ENCODE data around the gene GPR146.

The GPR146 gene

DNA sequence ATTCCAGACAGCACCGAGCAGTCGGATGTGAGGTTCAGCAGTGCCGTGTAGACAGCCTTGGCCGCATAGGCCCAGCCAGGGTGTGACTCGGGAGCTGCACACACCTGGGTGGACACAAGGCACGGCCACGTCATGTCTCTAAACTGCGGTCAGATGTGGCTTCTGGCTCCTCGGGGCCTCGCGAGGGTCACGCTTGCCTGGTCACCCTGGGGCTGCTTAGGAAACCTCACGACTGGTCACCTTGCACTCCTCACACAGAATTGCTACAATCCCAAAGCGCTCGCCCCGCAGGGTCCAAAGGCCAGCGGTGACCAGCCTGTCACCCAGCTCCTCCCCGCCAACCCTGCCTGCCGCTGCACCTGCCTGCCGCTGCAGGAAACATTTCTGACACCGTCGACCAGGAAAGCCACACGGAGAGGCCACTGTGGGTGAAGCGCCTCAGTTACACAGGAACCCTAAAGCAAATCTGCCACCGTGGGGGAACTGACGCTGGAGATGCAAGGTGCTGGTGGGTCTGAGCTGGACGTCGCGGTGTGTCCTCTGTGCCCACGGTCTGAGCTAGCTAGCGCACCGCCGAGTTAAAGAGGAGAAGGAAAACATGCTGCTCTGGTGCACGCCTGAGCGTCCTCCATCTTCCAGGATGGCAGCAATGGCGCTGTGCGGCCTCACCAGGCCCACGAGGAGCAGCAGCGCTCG, 48.6 kb downstream of the GPR146 start:
- Histone ChIP-seq H3F3A (ENCODE audit: insufficient read depth) (no peaks in the 10 kb centered on the region), H3K9me2 (replicated peaks; ENCODE audit: insufficient read depth, low read length) (no peaks in the 10 kb centered on the region), H3K27me3 (ENCODE audit: low read length) (no peaks in the 10 kb centered on the region), H3K4me2 (ENCODE audit: low read depth, low read length, poor library complexity, severe bottlenecking) (no peak overlapping the region), H3K4me3 (ENCODE audit: insufficient read depth, low read length, poor library complexity, severe bottlenecking) (no peak overlapping the region), H4K20me1 (ENCODE audit: low read depth, low read length) (no peaks in the 10 kb centered on the region), H3K79me2 (ENCODE audit: insufficient read depth, low read length) (no peaks in the 10 kb centered on the region), H3K36me3 (ENCODE audit: low read length) (no peaks in the 10 kb centered on the region), H2AFZ (ENCODE audit: low read depth, low read length, severe bottlenecking) (no peak overlapping the region), H3K9ac (ENCODE audit: low read length) (no peak overlapping the region), H3K27ac (ENCODE audit: low read depth, low read length) (no peak overlapping the region), H3K9me3 (ENCODE audit: insufficient read depth, low read length) (no peaks in the 10 kb centered on the region)
- no peak for TF ChIP-seq CTCF (IDR thresholded peaks at IDR 0.05; ENCODE audit: insufficient read depth, low read length, poor library complexity, severe bottlenecking)
- no peak for TF ChIP-seq EZH2phosphoT487 (conservative IDR thresholded peaks at IDR 0.05; ENCODE audit: low read length)

DNA sequence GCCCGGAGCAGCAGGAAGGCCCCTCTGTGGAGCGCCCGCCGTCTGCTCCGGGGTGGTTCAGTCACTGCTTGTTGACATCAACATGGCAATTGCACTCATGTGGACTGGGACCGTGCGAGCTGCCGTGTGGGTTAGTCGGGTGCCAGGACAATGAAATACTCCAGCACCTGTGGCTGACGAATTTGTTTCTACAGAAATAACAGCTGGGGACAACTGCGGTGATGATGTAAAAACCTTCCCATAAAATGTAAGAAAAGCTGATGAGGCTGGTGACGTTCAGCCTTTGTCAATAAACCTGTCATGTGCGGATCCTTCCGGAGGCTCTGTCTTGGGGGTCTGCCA, 49.1 kb downstream of the GPR146 start:
- Histone ChIP-seq H3K27ac (ENCODE audit: low read depth, low read length) (no peak overlapping the region), H3F3A (ENCODE audit: insufficient read depth) (no peaks in the 10 kb centered on the region), H3K79me2 (ENCODE audit: insufficient read depth, low read length) (no peaks in the 10 kb centered on the region), H2AFZ (ENCODE audit: low read depth, low read length, severe bottlenecking) (no peak overlapping the region), H3K27me3 (ENCODE audit: low read length) (no peaks in the 10 kb centered on the region), H3K4me3 (ENCODE audit: insufficient read depth, low read length, poor library complexity, severe bottlenecking) (no peak overlapping the region), H4K20me1 (ENCODE audit: low read depth, low read length) (no peaks in the 10 kb centered on the region), H3K9me3 (ENCODE audit: insufficient read depth, low read length) (no peaks in the 10 kb centered on the region), H3K36me3 (ENCODE audit: low read length) (no peaks in the 10 kb centered on the region), H3K4me2 (ENCODE audit: low read depth, low read length, poor library complexity, severe bottlenecking) (no peak overlapping the region), H3K9ac (ENCODE audit: low read length) (no peak overlapping the region), H3K9me2 (replicated peaks; ENCODE audit: insufficient read depth, low read length) (no peaks in the 10 kb centered on the region)
- no peak for TF ChIP-seq EZH2phosphoT487 (conservative IDR thresholded peaks at IDR 0.05; ENCODE audit: low read length)
- no peak for TF ChIP-seq CTCF (IDR thresholded peaks at IDR 0.05; ENCODE audit: insufficient read depth, low read length, poor library complexity, severe bottlenecking)

DNA sequence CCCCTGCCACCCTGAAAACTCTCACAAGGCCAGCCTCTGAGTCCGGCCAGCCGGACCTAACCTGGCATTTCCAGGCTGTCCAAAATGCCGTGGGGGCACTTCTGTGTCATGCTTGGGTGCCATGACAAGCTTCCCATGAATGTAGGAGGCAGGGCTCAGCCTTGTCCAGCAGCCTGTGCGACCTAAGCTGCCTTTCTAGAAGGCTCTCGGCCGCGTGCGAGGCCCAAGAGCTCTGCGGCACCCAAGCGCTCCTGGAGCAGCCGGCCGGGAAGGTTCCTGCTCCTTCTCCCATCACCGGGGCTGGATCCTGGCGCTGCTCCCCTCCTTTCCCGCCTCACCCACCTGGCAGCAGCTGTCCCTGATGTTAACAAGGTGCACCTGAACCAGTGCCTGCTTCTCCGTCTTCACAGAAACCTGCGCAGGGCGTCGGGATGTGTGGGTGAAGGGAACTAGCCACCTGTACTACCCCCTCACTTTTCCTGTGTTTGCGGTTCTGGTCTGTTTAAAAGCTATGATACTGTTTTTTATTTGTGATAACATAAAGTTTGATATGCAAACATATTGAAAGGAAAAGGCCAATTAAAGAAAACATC, 49.7 kb downstream of the GPR146 start:
- H3K4me3 ChIP-seq (ENCODE audit: insufficient read depth, low read length, poor library complexity, severe bottlenecking) = no peak overlapping the region
- no peaks in the 10 kb centered on the region for H3F3A ChIP-seq (ENCODE audit: insufficient read depth)
- H3K27me3 ChIP-seq (ENCODE audit: low read length) = no peaks in the 10 kb centered on the region
- H3K79me2 ChIP-seq (ENCODE audit: insufficient read depth, low read length) = no peaks in the 10 kb centered on the region
- TF ChIP-seq EZH2phosphoT487 (conservative IDR thresholded peaks at IDR 0.05; ENCODE audit: low read length) (no peak), CTCF (IDR thresholded peaks at IDR 0.05; ENCODE audit: insufficient read depth, low read length, poor library complexity, severe bottlenecking) (no peak)
- no peak overlapping the region for H3K9ac ChIP-seq (ENCODE audit: low read length)
- H4K20me1 ChIP-seq (ENCODE audit: low read depth, low read length) = no peaks in the 10 kb centered on the region
- no peak overlapping the region for H3K27ac ChIP-seq (ENCODE audit: low read depth, low read length)
- no peak overlapping the region for H2AFZ ChIP-seq (ENCODE audit: low read depth, low read length, severe bottlenecking)
- H3K36me3 ChIP-seq (ENCODE audit: low read length) = no peaks in the 10 kb centered on the region
- H3K9me2 ChIP-seq (replicated peaks; ENCODE audit: insufficient read depth, low read length) = no peaks in the 10 kb centered on the region
- H3K9me3 ChIP-seq (ENCODE audit: insufficient read depth, low read length) = no peaks in the 10 kb centered on the region
- no peak overlapping the region for H3K4me2 ChIP-seq (ENCODE audit: low read depth, low read length, poor library complexity, severe bottlenecking)
